GM19324 (cell line): ENCODE measurements around the gene PRUNE1.

ENCODE experiments used
- ATAC-seq: cut with Tn5 transposase; IDR thresholded peaks from one replicate; pipeline ENCODE4 v1.9.1; 2021; ENCODE audit warnings: mild to moderate bottlenecking, moderate library complexity; ENCODE audit not compliant: unreplicated experiment, low FRiP score

PRUNE1 gene, protein sequence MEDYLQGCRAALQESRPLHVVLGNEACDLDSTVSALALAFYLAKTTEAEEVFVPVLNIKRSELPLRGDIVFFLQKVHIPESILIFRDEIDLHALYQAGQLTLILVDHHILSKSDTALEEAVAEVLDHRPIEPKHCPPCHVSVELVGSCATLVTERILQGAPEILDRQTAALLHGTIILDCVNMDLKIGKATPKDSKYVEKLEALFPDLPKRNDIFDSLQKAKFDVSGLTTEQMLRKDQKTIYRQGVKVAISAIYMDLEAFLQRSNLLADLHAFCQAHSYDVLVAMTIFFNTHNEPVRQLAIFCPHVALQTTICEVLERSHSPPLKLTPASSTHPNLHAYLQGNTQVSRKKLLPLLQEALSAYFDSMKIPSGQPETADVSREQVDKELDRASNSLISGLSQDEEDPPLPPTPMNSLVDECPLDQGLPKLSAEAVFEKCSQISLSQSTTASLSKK

DNA sequence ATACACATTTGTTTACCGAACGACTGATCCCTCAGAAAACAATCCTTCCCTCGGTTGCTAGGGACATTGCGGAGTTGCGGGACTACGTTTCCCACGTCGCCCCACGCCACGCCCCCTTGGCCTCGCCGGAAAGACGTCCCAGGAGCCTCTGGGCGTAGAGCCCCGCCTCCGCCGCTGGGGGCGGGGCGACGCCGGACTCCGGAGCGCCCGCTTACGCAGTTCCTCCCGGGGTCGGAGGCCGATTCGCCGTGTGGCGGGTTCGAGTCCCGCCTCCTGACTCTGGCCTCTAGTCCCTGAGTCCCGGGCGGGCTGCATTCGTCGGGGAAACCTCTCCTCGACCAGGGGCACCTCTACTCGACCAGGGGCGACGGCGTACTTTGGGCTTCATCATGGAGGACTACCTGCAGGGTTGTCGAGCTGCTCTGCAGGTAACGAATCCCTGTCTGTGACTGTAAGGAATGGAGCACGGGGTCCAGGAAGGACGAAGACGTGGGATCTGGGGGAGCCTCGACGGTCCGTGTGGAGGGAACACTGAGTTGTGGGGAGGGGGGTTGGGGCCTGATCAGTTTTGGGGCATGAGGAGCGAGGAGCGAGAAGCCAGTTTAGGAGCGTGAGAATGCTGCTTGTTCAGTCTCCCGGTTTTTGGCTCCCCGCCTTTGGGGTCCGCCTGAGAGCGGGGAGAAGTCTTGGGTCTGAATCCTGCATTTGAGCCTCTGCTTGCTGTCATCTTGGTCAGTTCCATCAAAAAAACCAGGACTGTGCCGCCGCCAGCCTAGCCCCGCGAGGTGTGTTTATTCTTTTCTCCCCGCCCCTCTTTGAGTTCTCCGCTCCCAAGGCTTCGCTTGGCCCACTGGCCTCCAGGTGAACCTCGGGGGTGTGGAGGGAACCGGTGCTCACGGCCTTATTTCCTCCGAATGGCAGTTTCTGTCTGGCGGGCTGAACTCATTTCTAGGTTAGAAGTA is at the start of gene PRUNE1:
PRUNE1 (plus strand) TSS at position 206 of the 962 bp plus-strand sequence; CDS start at position 390, 184 bp downstream.
- ATAC-seq, result peak; percentile 78

DNA sequence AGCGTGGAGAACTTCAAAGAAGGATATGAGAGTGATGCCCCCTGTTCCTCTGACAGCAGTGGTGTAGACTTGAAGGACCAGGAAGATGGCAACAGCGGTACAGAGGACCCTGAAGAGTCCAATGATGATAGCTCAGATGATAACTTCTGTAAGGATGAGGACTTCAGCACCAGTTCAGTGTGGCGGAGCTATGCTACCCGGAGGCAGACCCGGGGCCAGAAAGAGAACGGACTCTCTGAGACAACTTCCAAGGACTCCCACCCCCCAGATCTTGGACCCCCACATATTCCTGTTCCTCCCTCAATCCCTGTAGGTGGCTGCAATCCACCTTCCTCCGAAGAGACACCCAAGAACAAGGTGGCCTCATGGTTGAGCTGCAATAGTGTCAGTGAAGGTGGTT is 47.6 kb upstream of the PRUNE1 start:
- ATAC-seq, result no peak

DNA sequence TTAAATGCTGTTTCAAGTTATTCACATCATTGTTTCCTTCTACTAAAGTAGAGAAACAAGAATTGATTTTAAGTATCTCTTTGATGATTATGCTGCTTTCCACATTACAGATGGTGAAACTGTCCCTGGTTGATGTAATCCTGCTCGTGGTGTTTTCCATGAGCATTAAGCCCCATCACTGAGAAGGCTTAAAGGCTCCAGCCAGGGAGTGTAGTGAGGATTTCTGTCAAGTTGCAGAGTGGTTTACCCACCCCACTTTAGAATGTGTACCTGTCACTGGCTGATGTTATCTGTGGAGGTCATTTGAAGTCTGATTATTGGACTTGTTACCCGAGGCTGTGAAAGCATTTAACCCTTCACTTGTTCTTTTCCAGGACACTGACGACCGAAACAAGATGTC is 46.5 kb upstream of the PRUNE1 start:
- no peak for ATAC-seq

DNA sequence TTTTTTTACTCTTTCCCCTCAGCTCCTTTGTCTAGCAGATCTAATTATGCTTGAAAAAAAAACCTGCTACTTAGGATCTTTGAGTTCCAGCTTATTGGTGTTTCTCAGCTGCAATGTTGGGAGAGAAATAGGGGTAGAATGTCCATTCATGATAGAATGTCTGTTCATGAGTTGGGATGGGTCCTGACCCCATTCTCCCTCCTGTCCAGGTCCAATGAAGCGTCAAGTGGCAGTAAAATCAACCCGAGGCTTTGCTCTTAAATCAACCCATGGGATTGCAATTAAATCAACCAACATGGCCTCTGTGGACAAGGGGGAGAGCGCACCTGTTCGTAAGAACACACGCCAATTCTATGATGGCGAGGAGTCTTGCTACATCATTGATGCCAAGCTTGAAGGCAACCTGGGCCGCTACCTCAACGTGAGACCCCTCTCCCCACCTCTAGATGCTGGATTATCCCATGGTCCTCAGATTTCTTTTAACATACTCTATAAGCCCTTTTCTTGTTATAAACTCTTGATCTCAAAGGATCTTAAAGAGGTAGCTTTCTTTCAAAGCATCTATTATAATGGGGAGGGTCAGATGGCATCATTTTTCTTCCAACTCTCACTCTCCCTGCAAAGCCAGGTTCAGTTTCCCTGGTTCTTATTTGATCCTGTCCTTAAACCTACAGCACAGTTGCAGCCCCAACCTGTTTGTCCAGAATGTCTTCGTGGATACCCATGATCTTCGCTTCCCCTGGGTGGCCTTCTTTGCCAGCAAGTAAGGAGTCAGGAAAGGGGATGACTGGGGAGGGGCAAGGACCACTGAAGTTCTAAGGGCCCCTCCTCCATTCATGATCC is 44.7 kb upstream of the PRUNE1 start:
- no peak for ATAC-seq

DNA sequence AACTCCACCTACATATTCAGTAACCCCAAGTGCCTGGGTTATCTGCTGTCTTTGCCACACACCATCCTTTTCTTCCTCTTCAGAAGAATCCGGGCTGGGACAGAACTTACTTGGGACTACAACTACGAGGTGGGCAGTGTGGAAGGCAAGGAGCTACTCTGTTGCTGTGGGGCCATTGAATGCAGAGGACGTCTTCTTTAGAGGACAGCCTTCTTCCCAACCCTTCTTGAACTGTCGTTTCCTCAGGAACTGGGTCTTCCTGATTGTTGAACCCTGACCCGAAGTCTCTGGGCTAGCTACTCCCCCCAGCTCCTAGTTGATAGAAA is 44.1 kb upstream of the PRUNE1 start:
- ATAC-seq, result no peak

DNA sequence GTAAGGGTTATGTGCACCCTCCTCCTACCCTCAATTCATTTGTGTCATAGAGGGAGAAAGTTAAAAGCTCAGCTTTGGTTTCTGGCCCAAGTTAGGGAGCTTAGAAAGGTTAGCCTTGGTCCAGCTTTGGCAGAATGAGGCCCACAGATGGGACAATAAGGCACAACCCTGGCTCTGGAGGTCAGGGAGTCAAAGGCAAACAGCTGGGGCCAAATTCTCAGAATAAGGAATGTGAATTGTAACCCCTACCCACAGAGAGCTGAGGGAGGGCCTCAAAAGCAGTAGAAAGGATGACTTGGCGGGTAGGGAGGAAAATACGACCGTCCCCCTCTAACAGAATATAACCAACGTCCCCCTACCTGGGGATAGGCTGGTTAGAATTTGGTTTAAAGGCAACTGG is 42.6 kb upstream of the PRUNE1 start:
- ATAC-seq, result no peak

DNA sequence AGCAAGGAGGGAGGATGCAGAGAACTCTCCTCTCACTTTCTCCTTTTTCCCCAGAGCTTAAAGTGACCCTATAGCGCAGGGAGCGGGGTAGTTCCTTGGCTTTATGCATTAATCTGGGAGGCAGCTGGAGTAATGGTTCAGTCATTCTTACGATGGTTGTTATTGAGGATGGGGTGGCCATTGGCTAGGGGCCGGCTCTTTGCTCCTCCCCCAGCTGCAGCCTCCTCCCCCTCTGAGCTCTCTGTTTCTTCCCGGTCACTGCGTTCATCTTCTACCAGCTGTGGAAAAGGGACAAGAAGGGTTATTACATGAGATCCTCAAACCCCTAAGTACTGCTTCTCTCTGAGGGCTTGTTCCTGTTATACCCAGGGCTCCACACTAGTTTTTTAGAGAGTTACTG is 42.2 kb upstream of the PRUNE1 start:
- no peak for ATAC-seq

DNA sequence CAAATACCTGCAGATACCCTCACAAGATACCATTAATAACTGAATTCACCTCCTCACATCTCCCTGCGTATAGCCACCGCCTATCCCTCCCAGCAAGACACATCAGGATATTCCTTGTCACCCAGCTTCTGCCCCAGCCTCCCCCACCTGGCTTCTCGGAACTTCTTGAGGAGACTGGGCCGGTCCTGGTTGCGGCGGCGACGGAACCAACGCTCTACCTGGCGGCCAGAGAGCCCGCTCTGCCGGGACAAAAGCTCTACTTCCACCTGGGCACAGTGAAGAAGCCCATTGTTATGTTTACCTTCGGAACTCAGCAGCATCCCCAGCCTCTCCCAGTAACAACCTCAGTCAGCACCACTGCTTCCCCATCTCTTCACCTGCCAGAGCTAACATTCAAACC is 40.3 kb upstream of the PRUNE1 start:
- no peak for ATAC-seq

DNA sequence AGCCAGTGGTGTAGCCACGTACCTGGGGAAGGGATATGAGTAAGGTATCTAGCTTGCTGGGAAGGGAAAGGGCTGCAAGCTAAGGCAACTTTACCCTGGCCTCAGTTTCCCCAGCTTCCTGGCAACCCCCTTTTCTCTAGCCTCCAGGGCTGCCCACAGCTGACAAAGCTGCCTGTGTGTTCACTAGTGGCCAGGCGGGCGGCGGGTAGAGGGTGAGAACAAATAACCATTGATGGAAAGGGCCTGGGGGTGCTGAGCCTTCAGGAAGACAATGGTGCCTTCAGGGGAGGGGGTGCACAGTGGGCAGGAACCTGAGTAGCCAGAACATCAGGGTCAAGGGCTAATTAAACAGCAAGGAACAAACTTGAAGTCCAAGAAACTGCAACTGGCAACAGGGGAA is 39.8 kb upstream of the PRUNE1 start:
- ATAC-seq, result no peak

DNA sequence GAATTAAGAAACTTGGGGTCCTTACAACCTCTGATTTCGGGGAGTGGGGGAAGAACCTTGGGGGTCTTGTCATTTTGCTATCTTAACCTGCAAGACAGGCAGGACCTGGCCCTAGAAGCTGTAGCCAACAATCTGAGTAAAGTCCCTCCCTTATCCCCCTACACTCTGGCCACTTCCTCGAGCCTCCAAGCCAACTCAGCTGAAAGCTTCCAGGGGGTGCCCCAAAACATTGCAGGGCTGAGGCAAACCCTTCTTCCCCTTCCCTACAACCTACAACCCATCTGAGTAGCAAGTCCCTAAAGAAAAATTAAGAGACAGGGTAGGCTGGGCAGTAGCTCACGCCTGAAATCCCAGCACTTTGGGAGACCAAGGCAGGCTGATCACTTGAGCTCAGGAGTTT is 38.6 kb upstream of the PRUNE1 start:
- no peak for ATAC-seq

DNA sequence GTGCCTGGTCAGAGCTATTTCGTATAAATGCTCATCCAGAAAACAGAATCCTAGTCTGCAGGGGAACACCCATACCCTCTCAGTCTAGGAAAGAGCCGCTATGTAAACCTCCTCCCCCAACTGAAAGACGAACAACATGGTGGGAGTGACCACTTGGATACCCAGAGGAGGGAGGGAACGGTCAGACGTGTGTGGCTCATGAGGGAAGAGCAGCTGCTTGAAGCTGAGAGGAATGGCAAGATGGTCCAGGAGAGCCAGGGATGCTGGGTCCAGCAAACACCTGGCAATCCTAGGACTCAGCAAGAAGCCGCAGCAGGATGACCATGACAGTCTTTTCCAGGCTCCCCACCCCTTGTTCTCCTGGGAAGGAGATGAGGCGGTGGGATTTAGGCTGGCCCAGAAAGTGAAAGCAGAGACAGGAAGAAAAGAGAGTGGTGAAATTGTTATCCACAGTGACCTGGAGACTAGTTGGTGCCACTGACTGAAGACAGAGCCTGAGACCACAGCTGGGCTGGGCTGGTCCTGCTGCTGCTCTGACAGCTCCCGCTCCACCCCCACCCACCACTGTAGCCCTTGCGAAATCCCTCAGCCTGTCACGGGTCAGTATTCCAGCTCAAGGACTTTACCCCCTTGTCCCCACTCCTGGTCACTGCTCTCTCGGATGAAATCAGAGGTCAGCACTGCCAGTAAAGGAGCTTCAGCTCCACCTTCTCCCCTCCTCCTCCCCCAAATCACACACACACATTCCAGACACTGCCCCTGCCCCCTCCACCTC is 37.3 kb upstream of the PRUNE1 start:
- ATAC-seq, result no peak

DNA sequence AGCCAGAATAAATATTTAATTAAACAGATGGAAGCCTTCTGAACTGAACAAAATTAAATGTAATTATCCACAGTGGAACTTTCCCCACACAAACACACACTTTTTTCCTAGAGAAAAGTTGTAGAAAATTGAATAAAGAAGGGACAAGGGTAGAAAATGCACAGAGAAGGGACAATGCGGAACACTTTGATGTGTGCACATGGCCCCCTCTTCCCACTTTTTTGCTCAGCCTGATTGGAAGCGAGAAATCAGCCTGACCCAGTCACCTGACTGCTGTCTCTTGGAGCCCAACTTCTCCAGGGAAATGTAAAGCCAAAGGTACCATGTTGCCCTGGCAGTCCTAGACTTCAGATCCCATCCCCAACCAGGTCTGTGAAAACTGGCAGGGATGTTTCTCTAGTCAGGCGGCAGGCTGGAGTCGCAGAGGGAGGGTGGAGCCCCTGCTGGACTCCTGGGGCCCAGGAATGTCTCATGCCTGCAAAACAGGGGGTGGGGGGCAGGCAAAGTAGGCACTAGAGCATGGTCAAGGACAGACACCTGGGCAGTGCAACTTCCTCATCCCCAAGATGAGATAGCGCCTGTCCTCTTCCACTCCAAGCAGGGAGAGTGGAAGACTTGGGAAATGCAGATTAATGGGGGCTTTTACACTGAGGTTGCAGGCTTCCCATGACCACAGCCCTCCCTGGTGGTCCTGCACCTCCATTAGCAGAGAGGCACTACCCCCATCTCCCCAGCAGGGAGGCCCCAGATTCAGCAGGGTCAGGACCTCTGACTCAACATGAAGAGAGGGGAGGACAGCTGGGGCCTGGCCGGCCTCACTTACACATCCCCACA is 36.4 kb upstream of the PRUNE1 start:
- no peak for ATAC-seq

DNA sequence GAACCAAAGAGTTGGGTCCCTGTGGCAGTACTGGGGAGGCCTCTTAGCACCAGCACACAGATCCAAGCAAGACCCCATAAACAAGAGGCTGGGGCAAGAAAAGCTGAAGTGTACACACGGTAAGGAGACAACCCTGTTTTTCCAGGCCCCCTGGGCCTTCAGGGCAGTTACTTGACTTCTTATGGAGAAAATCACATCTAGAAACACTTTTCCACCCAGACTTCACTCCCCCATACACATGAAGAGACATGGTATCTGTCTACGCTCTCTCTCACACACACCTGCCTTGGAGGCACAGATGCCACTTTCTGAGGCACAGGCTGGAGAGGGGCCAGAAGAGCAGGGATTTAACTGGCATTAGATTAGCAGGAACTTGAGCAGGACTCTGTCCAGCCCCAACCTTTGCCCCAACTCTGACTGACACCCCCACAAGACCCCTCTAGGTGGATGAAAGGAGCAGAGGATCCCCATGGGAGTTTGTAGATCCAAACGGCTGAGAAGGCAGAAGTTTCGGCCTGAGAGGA is 35.8 kb upstream of the PRUNE1 start:
- no peak for ATAC-seq

DNA sequence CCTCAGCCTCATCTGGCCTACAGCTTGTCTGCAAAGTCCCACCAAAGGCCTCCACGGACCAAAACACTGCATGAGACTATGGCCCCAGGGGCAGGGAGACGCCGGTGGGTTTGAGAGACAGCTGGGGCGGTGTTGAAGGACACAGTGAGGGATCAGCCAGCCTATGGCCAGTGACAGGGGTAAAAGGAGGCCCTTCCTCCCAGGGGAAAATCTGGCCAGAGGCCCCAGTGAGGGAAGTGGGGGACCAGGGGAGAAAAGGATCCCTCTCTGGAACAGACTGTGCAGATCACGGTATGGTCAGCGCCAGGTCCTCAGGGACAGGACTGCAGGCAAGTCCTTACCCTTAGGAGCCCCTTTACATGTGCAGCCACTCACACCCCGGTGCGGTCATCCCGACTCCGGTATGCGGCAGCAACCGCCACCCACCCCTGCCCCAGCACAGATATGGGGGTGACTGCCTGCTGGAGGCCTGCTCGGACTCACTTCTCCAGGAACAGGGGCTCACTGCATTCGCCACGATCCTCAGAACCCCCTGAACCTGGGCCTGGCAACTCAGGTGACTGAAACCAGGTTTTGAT is 34.9 kb upstream of the PRUNE1 start:
- no peak for ATAC-seq

DNA sequence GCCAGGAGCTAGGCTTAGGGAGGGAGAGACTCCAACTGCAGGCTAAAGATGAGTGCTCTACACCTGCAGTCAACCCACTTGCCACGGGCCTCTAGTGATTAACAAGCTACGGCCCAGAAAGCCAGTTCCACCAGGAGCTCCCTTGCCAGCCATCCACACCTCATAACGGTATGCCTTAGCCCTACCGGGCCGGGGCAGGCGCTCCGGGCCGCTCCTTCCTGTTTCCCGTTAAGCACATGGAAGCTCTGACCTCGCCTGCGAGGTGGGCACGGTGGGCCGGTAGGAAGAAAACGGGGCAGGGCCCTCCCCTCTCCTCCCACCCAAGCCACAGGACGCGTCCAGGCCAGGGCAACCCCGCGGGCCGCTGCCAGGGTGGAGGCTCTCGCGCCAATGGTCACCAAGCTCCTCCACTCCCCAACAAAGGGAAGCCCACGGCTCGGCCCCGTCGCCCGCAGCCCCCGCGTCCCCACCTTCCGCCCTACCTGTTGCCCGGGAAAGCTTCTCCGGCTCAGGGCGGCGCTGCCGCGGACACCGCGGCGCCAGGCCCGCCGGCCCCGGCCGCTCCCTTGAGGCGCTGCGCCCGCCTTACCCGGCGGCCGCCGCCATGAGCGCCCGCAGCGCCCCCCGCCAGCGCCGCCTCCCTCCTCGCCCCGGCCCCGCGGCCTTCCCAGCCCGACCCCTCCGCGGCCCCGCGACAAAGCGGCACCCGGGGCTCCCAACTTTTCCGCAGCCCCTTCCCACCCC is 34.2 kb upstream of the PRUNE1 start:
- ATAC-seq, result peak; percentile 55

DNA sequence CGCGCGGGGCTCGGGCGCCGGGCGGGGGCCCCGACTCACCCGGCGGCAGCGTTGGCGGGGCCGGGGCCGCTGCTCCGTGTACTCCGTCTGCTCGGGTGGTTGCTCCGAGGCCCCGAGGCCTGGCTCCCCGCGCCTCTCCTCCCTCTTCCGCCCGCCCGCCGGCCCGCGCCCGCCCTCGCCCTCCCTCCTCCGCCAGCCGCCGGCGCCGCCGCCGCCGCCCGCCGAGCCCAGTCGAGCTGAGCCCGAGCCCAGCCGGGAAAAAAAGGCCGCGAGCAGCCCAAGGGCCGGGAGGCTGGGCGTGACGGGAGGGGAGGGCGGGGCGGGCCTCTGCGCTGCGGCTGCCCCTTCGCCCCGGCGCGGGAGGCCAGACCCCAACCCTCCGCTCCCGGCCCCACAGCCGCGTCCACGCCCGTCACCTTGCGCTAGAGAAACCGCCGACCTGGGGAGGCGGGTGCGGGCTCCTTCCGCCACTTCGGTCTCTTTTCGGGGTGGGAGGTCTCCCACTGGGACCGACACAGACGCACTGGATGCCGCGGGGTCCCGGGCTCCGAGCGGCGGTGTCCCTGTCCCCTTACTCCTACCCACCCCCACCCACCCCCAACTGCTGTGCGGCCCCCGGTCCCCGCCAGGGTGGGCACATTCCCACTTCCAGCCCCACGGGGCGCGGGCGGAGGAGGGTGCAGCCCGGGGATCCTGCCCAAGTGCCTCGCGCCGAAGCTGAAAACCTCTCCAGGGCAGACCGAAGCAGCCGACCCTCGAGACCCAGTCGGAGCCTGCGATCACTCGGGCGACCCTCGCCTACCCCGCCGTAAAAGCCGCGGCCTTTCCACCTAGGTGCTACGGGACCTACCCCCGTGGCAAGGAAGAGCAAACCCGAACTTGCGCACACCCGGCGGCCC is 33.4 kb upstream of the PRUNE1 start, which contains the start of gene CERS2:
CERS2 (minus strand) TSS at position 256 of the 899 bp plus-strand sequence. CDS start 5,745 bp downstream, outside the sequence.
- ATAC-seq, result peak; percentile 46

DNA sequence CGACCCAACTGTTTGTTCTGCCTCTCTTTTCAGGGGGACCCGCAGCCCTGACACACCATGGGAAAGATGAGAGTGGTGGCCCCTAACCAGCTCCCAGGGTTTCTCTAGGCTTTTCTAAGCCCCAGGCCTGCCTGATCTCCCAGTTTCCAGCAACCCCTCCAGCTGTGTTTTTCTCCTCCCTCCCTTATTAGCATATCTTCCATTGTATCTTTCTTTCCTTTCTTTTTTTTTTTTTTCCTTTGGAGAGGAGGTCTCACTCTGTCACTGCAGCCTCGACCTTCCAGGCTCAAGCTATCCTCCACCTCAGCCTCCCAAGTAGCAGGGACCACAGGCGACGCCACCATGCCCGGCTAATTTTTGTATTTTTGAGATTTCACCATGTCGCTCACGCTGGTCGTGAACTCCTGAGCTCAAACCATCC is 31.8 kb upstream of the PRUNE1 start:
- ATAC-seq, result no peak
